HUES6 (cell line): ENCODE results near the gene MED13L.

ENCODE experiments used
- H3K27ac ChIP-seq: 2 replicates; pipeline ENCODE4 v1.7.0; 2013; ENCODE audit warnings: low read depth, mild to moderate bottlenecking, low read length, inconsistent platforms
- H3K27me3 ChIP-seq: 2 replicates; pipeline ENCODE4 v1.6.1; 2013; ENCODE audit warnings: low read length; ENCODE audit not compliant: control insufficient read depth, insufficient read depth
- H3K36me3 ChIP-seq: 2 replicates; pipeline ENCODE4 v1.6.1; 2013; ENCODE audit warnings: low read length; ENCODE audit not compliant: control insufficient read depth, insufficient read depth
- H3K4me1 ChIP-seq: 2 replicates; pipeline ENCODE4 v1.6.1; 2013; ENCODE audit warnings: low read length; ENCODE audit not compliant: control insufficient read depth, insufficient read depth
- H3K4me3 ChIP-seq: 2 replicates; pipeline ENCODE4 v1.5.1; 2013; ENCODE audit warnings: low read depth, low read length
- H3K9ac ChIP-seq: one replicate; pipeline ENCODE4 v1.6.1; 2013; ENCODE audit warnings: mild to moderate bottlenecking, low read length
- H3K9me3 ChIP-seq: 2 replicates; pipeline ENCODE4 v1.6.1; 2013; ENCODE audit warnings: low read depth, low read length; ENCODE audit not compliant: control insufficient read depth, insufficient read depth

Gene MED13L

GRCh38 chr12:116277467-116278278, at the start of gene MED13L:
MED13L (minus strand) TSS chr12:116277693; CDS start chr12:116277131, 562 bp downstream.
- H3K9ac ChIP-seq: peak within 1 kb of the TSS; percentile 95
- peak within 1 kb of the TSS; percentile 86; the same call in 1 of the 2 replicates for H3K27ac ChIP-seq
- no peaks in the 10 kb centered on the region for H3K27me3 ChIP-seq
- H3K4me3 ChIP-seq: peak within 1 kb of the TSS; percentile 98
- H3K4me1 ChIP-seq: peaks cover 52% of the 10 kb centered on the region
- H3K9me3 ChIP-seq: no peaks in the 10 kb centered on the region
- H3K36me3 ChIP-seq: no peaks in the 10 kb centered on the region

GRCh38 chr12:116325336-116325664, 47.8 kb upstream of the MED13L start:
- no peak overlapping the region for H3K27ac ChIP-seq
- no peak overlapping the region for H3K4me3 ChIP-seq
- no peaks in the 10 kb centered on the region for H3K4me1 ChIP-seq
- no peaks in the 10 kb centered on the region for H3K36me3 ChIP-seq
- no peaks in the 10 kb centered on the region for H3K9me3 ChIP-seq
- no peaks in the 10 kb centered on the region for H3K27me3 ChIP-seq
- H3K9ac ChIP-seq: no peak overlapping the region

- Histone ChIP-seq H3K9ac (no peak overlapping the region), H3K9me3 (no peaks in the 10 kb centered on the region), H3K27ac (no peak overlapping the region), H3K4me3 (no peak overlapping the region), H3K27me3 (no peaks in the 10 kb centered on the region), H3K4me1 (no peaks in the 10 kb centered on the region), H3K36me3 (no peaks in the 10 kb centered on the region)
Observed at GRCh38 chr12:116324654-116325335, 47.3 kb upstream of the MED13L start.

- Histone ChIP-seq H3K27me3 (no peaks in the 10 kb centered on the region), H3K36me3 (no peaks in the 10 kb centered on the region), H3K27ac (no peak overlapping the region), H3K4me3 (no peak overlapping the region), H3K9me3 (no peaks in the 10 kb centered on the region), H3K4me1 (no peaks in the 10 kb centered on the region), H3K9ac (no peak overlapping the region)
Observed at GRCh38 chr12:116323406-116324386, 46.2 kb upstream of the MED13L start.

- no peaks in the 10 kb centered on the region for H3K27me3 ChIP-seq
- no peaks in the 10 kb centered on the region; the same call in 1 of the 2 replicates for H3K9me3 ChIP-seq
- no peak overlapping the region for H3K27ac ChIP-seq
- no peak overlapping the region for H3K9ac ChIP-seq
- H3K36me3 ChIP-seq: no peaks in the 10 kb centered on the region
- H3K4me3 ChIP-seq: no peak overlapping the region
- no peaks in the 10 kb centered on the region for H3K4me1 ChIP-seq
Observed at GRCh38 chr12:116321913-116322312, 44.4 kb upstream of the MED13L start.

GRCh38 chr12:116320791-116321217, 43.3 kb upstream of the MED13L start:
- Histone ChIP-seq H3K4me3 (no peak overlapping the region), H3K27me3 (no peaks in the 10 kb centered on the region), H3K9me3 (no peaks in the 10 kb centered on the region; the same call in 1 of the 2 replicates), H3K27ac (no peak overlapping the region), H3K4me1 (no peaks in the 10 kb centered on the region), H3K9ac (no peak overlapping the region), H3K36me3 (no peaks in the 10 kb centered on the region)

GRCh38 chr12:116319898-116320621, 42.6 kb upstream of the MED13L start:
- Histone ChIP-seq H3K27ac (no peak overlapping the region), H3K36me3 (no peaks in the 10 kb centered on the region), H3K27me3 (no peaks in the 10 kb centered on the region), H3K4me1 (no peaks in the 10 kb centered on the region), H3K9me3 (no peaks in the 10 kb centered on the region; the same call in 1 of the 2 replicates), H3K4me3 (no peak overlapping the region), H3K9ac (no peak overlapping the region)

- no peaks in the 10 kb centered on the region for H3K4me1 ChIP-seq
- H3K27ac ChIP-seq: no peak overlapping the region
- H3K4me3 ChIP-seq: no peak overlapping the region
- no peak overlapping the region for H3K9ac ChIP-seq
- H3K9me3 ChIP-seq: no peaks in the 10 kb centered on the region; the same call in 1 of the 2 replicates
- no peaks in the 10 kb centered on the region for H3K36me3 ChIP-seq
- no peaks in the 10 kb centered on the region for H3K27me3 ChIP-seq
Observed at GRCh38 chr12:116319233-116319897, 41.9 kb upstream of the MED13L start.

- H3K9ac ChIP-seq: no peak overlapping the region
- no peaks in the 10 kb centered on the region; the same call in 1 of the 2 replicates for H3K9me3 ChIP-seq
- no peaks in the 10 kb centered on the region for H3K27me3 ChIP-seq
- no peak overlapping the region for H3K27ac ChIP-seq
- H3K4me3 ChIP-seq: no peak overlapping the region
- no peaks in the 10 kb centered on the region for H3K4me1 ChIP-seq
- H3K36me3 ChIP-seq: no peaks in the 10 kb centered on the region
Observed at GRCh38 chr12:116318576-116319232, 41.2 kb upstream of the MED13L start.
